GM23248 (cell line): ENCODE data around the gene RND2.

Experiments
- EZH2 ChIP-seq: fragments of 200-600 bp; sonication (generic); IDR thresholded peaks from 2 replicates; pipeline ENCODE4 v1.6.1; 2018; ENCODE audit warnings: antibody characterized with exemption, mild to moderate bottlenecking; ENCODE audit not compliant: insufficient read depth, poor library complexity, severe bottlenecking
- EZH2phosphoT487 ChIP-seq: fragments of 200-600 bp; sonication (generic); IDR thresholded peaks from 2 replicates; pipeline ENCODE4 v1.6.1; 2018; ENCODE audit warnings: antibody characterized with exemption, moderate library complexity, mild to moderate bottlenecking, low read depth; ENCODE audit not compliant: insufficient read depth

DNA sequence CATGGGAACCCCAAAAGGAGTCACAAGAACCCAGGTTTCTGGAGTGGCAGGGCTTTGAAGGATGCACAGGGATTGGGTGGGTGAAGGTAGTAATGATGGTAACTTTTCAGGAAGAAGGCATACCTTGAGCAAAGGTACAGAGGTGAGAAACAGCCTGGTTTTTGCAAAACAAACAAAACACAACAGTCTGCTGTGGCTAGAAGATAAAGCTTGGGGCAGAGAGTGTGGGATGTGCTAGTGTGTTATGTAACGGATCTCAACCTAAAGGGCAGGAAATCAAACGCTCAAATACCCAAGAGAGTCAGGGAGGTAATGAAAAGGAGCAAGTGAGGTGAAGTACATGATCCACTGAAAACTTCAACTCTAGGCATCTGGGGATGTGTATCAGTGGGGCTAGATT, 49.8 kb upstream of the RND2 start:
- TF ChIP-seq EZH2 (no peak), EZH2phosphoT487 (no peak)
